Activated naive CD8-positive, alpha-beta T cell treated with anti-CD3 and anti-CD28 coated beads, Interleukin-2, amount 10 ng/mL, durations not matched to agents 7 days and 5 days (primary cell): ENCODE data around the gene AMBRA1. TPM values are rescaled to one million over a fixed set of nuclear protein-coding genes. Genes with fewer than 3 reads are reported as not detected.

Source experiments
- ATAC-seq: fragments of 150-1000 bp; cut with Tn5 transposase; one replicate; pipeline ENCODE4 v1.10.0; 2021; ENCODE audit warnings: low read depth, moderate library complexity
- POLR2A ChIA-PET: fragments of 350-600 bp; sonication (Branson Sonifier 250); formaldehyde crosslinking; loops from one replicate; lab custom pipeline; 2021; ENCODE audit warnings: antibody characterized with exemption; lab: Charles Lee
- DNase-seq: peaks from one replicate; pipeline ENCODE4 v3.0.0; 2021
- H3K27ac Mint-ChIP-seq: one replicate; pipeline ENCODE4 v1.8.0; 2022; ENCODE audit warnings: mild to moderate bottlenecking, mixed read lengths
- H3K27me3 Mint-ChIP-seq: one replicate; pipeline ENCODE4 v1.8.0; 2022; ENCODE audit warnings: mild to moderate bottlenecking, moderate library complexity, mixed read lengths
- H3K36me3 Mint-ChIP-seq: one replicate; pipeline ENCODE4 v1.8.0; 2021; ENCODE audit warnings: mild to moderate bottlenecking, mixed read lengths
- H3K4me1 Mint-ChIP-seq: one replicate; pipeline ENCODE4 v1.8.0; 2021; ENCODE audit warnings: mixed read lengths
- H3K4me3 Mint-ChIP-seq: one replicate; pipeline ENCODE4 v1.8.0; 2022; ENCODE audit warnings: mild to moderate bottlenecking, moderate library complexity, mixed read lengths
- H3K9me3 Mint-ChIP-seq: one replicate; pipeline ENCODE4 v1.8.0; 2021; ENCODE audit warnings: mixed read lengths
- total RNA-seq, 2 experiments: library from RNA; stranded (reverse); gene quantifications; one replicate each; pipeline ENCODE4 v1.2.3, GENCODE V29; 2021

Gene AMBRA1
- total RNA-seq, 2 experiments from 2014 or later = 39.1 to 40.5 TPM

GRCh38 chr11:46456269-46457001 lies 137.4 kb downstream of the AMBRA1 start:
- H3K27ac Mint-ChIP-seq = no peak overlapping the region
- no peaks in the 10 kb centered on the region for H3K27me3 Mint-ChIP-seq
- H3K4me3 Mint-ChIP-seq = no peak overlapping the region
- DNase-seq = no peak
- ATAC-seq = no peak
- H3K9me3 Mint-ChIP-seq = no peaks in the 10 kb centered on the region
- POLR2A ChIA-PET = no interaction called here
- H3K4me1 Mint-ChIP-seq = peaks cover 2% of the 10 kb centered on the region
- H3K36me3 Mint-ChIP-seq = peaks cover 4% of the 10 kb centered on the region

- Mint-ChIP-seq H3K27ac (no peak overlapping the region), H3K27me3 (no peaks in the 10 kb centered on the region), H3K9me3 (no peaks in the 10 kb centered on the region), H3K4me3 (no peak overlapping the region), H3K4me1 (peaks cover 2% of the 10 kb centered on the region), H3K36me3 (peaks cover 4% of the 10 kb centered on the region)
- DNase-seq (no peak), ATAC-seq (no peak)
- POLR2A ChIA-PET = no interaction called here
These were observed 138.0 kb downstream of the AMBRA1 start for GRCh38 chr11:46455834-46456233.

GRCh38 chr11:46452918-46453517 lies 140.8 kb downstream of the AMBRA1 start:
- H3K9me3 Mint-ChIP-seq = no peaks in the 10 kb centered on the region
- H3K4me1 Mint-ChIP-seq = peaks cover 8% of the 10 kb centered on the region
- no peak overlapping the region for H3K4me3 Mint-ChIP-seq
- no peaks in the 10 kb centered on the region for H3K27me3 Mint-ChIP-seq
- no peak for ATAC-seq
- no peak overlapping the region for H3K27ac Mint-ChIP-seq
- DNase-seq = no peak
- POLR2A ChIA-PET = no interaction called here
- peaks cover 8% of the 10 kb centered on the region for H3K36me3 Mint-ChIP-seq

GRCh38 chr11:46451759-46452158 lies 142.1 kb downstream of the AMBRA1 start:
- H3K4me1 Mint-ChIP-seq = peaks cover 10% of the 10 kb centered on the region
- ATAC-seq (no peak), DNase-seq (no peak)
- POLR2A ChIA-PET = no interaction called here
- H3K27ac Mint-ChIP-seq = no peak overlapping the region
- peaks cover 8% of the 10 kb centered on the region for H3K36me3 Mint-ChIP-seq
- no peak overlapping the region for H3K4me3 Mint-ChIP-seq
- no peaks in the 10 kb centered on the region for H3K9me3 Mint-ChIP-seq
- H3K27me3 Mint-ChIP-seq = no peaks in the 10 kb centered on the region

- H3K27me3 Mint-ChIP-seq = no peaks in the 10 kb centered on the region
- ATAC-seq = no peak
- H3K27ac Mint-ChIP-seq = no peak overlapping the region
- POLR2A ChIA-PET = no interaction called here
- peaks cover 10% of the 10 kb centered on the region for H3K4me1 Mint-ChIP-seq
- DNase-seq = no peak
- H3K9me3 Mint-ChIP-seq = no peaks in the 10 kb centered on the region
- no peak overlapping the region for H3K4me3 Mint-ChIP-seq
- H3K36me3 Mint-ChIP-seq = peaks cover 8% of the 10 kb centered on the region
These were observed 142.9 kb downstream of the AMBRA1 start for GRCh38 chr11:46450846-46451477.

GRCh38 chr11:46447544-46447943 lies 146.3 kb downstream of the AMBRA1 start:
- H3K36me3 Mint-ChIP-seq = peaks cover 15% of the 10 kb centered on the region
- DNase-seq (no peak), ATAC-seq (no peak)
- H3K27me3 Mint-ChIP-seq = no peaks in the 10 kb centered on the region
- H3K27ac Mint-ChIP-seq = no peak overlapping the region
- H3K4me1 Mint-ChIP-seq = peaks cover 10% of the 10 kb centered on the region
- H3K4me3 Mint-ChIP-seq = no peak overlapping the region
- H3K9me3 Mint-ChIP-seq = no peaks in the 10 kb centered on the region
- POLR2A ChIA-PET = no interaction called here

GRCh38 chr11:46445920-46446771 lies 147.7 kb downstream of the AMBRA1 start:
- peaks cover 9% of the 10 kb centered on the region for H3K4me1 Mint-ChIP-seq
- H3K9me3 Mint-ChIP-seq = no peaks in the 10 kb centered on the region
- no peaks in the 10 kb centered on the region for H3K27me3 Mint-ChIP-seq
- no peak for ATAC-seq
- no peak overlapping the region for H3K27ac Mint-ChIP-seq
- H3K36me3 Mint-ChIP-seq = peaks cover 24% of the 10 kb centered on the region
- no peak overlapping the region for H3K4me3 Mint-ChIP-seq
- POLR2A ChIA-PET = no interaction called here
- DNase-seq = no peak

GRCh38 chr11:46445192-46445919 lies 148.5 kb downstream of the AMBRA1 start:
- peaks cover 9% of the 10 kb centered on the region for H3K4me1 Mint-ChIP-seq
- peaks cover 25% of the 10 kb centered on the region for H3K36me3 Mint-ChIP-seq
- no peak for DNase-seq
- POLR2A ChIA-PET = no interaction called here
- H3K9me3 Mint-ChIP-seq = no peaks in the 10 kb centered on the region
- no peak overlapping the region for H3K27ac Mint-ChIP-seq
- ATAC-seq = no peak
- no peaks in the 10 kb centered on the region for H3K27me3 Mint-ChIP-seq
- H3K4me3 Mint-ChIP-seq = no peak overlapping the region

- H3K36me3 Mint-ChIP-seq = peaks cover 23% of the 10 kb centered on the region
- no peaks in the 10 kb centered on the region for H3K27me3 Mint-ChIP-seq
- H3K4me3 Mint-ChIP-seq = no peak overlapping the region
- no peaks in the 10 kb centered on the region for H3K9me3 Mint-ChIP-seq
- H3K4me1 Mint-ChIP-seq = peaks cover 9% of the 10 kb centered on the region
- H3K27ac Mint-ChIP-seq = no peak overlapping the region
- ATAC-seq = no peak
- POLR2A ChIA-PET = no interaction called here
- no peak for DNase-seq
These were observed 149.5 kb downstream of the AMBRA1 start for GRCh38 chr11:46444305-46444704.

GRCh38 chr11:46438211-46438610 lies 155.6 kb downstream of the AMBRA1 start:
- H3K27me3 Mint-ChIP-seq = no peaks in the 10 kb centered on the region
- ATAC-seq (no peak), DNase-seq (no peak)
- no peak overlapping the region for H3K4me3 Mint-ChIP-seq
- no peak overlapping the region for H3K27ac Mint-ChIP-seq
- no peaks in the 10 kb centered on the region for H3K9me3 Mint-ChIP-seq
- H3K4me1 Mint-ChIP-seq = peaks cover 5% of the 10 kb centered on the region
- POLR2A ChIA-PET = no interaction called here
- H3K36me3 Mint-ChIP-seq = peaks cover 20% of the 10 kb centered on the region

GRCh38 chr11:46437122-46437689 lies 156.6 kb downstream of the AMBRA1 start:
- no peak for DNase-seq
- no peak overlapping the region for H3K4me3 Mint-ChIP-seq
- no peak overlapping the region for H3K27ac Mint-ChIP-seq
- H3K9me3 Mint-ChIP-seq = no peaks in the 10 kb centered on the region
- H3K27me3 Mint-ChIP-seq = no peaks in the 10 kb centered on the region
- ATAC-seq = no peak
- POLR2A ChIA-PET = no interaction called here
- H3K36me3 Mint-ChIP-seq = peaks cover 12% of the 10 kb centered on the region
- H3K4me1 Mint-ChIP-seq = peaks cover 5% of the 10 kb centered on the region

GRCh38 chr11:46436113-46436512 lies 157.7 kb downstream of the AMBRA1 start:
- H3K27me3 Mint-ChIP-seq = no peaks in the 10 kb centered on the region
- ATAC-seq (no peak), DNase-seq (no peak)
- H3K9me3 Mint-ChIP-seq = no peaks in the 10 kb centered on the region
- H3K4me3 Mint-ChIP-seq = no peak overlapping the region
- peaks cover 10% of the 10 kb centered on the region for H3K36me3 Mint-ChIP-seq
- H3K4me1 Mint-ChIP-seq = peaks cover 5% of the 10 kb centered on the region
- POLR2A ChIA-PET = no interaction called here
- H3K27ac Mint-ChIP-seq = no peak overlapping the region
